H9 (cell line): ENCODE results near the gene KCNN3. TPM values are rescaled to one million over a fixed set of nuclear protein-coding genes. Genes with fewer than 3 reads are reported as not detected.

Experiments
- DNase-seq: peaks from one replicate; pipeline ENCODE4 v3.0.0-alpha.2; 2017
- H2AFZ ChIP-seq: one replicate; pipeline ENCODE4 v1.6.1; 2013; ENCODE audit warnings: mild to moderate bottlenecking, low read length, control low read depth, moderate library complexity
- H2AK5ac ChIP-seq: 2 replicates; pipeline ENCODE4 v1.6.1; 2013; ENCODE audit warnings: low read length, control low read depth, mixed read lengths; ENCODE audit not compliant: insufficient read length
- H2BK120ac ChIP-seq: one replicate; pipeline ENCODE4 v1.6.1; 2013; ENCODE audit warnings: low read depth, mild to moderate bottlenecking, low read length, control low read depth, inconsistent platforms; ENCODE audit not compliant: poor library complexity, severe bottlenecking
- H2BK12ac ChIP-seq: 2 replicates; pipeline ENCODE4 v1.6.1; 2013; ENCODE audit warnings: low read length, control low read depth, mixed read lengths, low read depth; ENCODE audit not compliant: insufficient read length
- H2BK15ac ChIP-seq: 2 replicates; pipeline ENCODE4 v1.6.1; 2013; ENCODE audit warnings: low read depth, low read length, control low read depth
- H2BK20ac ChIP-seq: one replicate; pipeline ENCODE4 v1.6.1; 2013; ENCODE audit warnings: low read depth, mild to moderate bottlenecking, low read length, control low read depth, inconsistent platforms; ENCODE audit not compliant: poor library complexity, severe bottlenecking
- H2BK5ac ChIP-seq: 2 replicates; pipeline ENCODE4 v1.6.1; 2013; ENCODE audit warnings: low read length, control low read depth, mixed read lengths; ENCODE audit not compliant: insufficient read length
- H3K14ac ChIP-seq: 2 replicates; pipeline ENCODE4 v1.6.1; 2013; ENCODE audit warnings: low read length, control low read depth; ENCODE audit not compliant: insufficient read depth
- H3K18ac ChIP-seq: 2 replicates; pipeline ENCODE4 v1.6.1; 2013; ENCODE audit warnings: low read depth, mild to moderate bottlenecking, mixed read lengths, low read length, control low read depth; ENCODE audit not compliant: insufficient read length
- H3K23ac ChIP-seq: 2 replicates; pipeline ENCODE4 v1.6.1; 2013; ENCODE audit warnings: low read length, control low read depth, mixed read lengths, low read depth; ENCODE audit not compliant: insufficient read length
- H3K23me2 ChIP-seq: 2 replicates; pipeline ENCODE4 v1.6.1; 2013; ENCODE audit warnings: low read depth, mild to moderate bottlenecking, mixed read lengths, low read length, control low read depth; ENCODE audit not compliant: insufficient read length, poor library complexity, severe bottlenecking
- H3K27ac ChIP-seq: 2 replicates; pipeline ENCODE4 v1.5.1; 2013; ENCODE audit warnings: low read length, control low read depth, mixed read lengths, low read depth; ENCODE audit not compliant: insufficient read length
- H3K27me3 ChIP-seq: 2 replicates; pipeline ENCODE4 v1.6.1; 2013; ENCODE audit warnings: low read length, control low read depth, inconsistent platforms; ENCODE audit not compliant: insufficient read depth
- H3K4ac ChIP-seq: 2 replicates; pipeline ENCODE4 v1.6.1; 2013; ENCODE audit warnings: low read depth, mild to moderate bottlenecking, control low read depth, inconsistent platforms, low read length, moderate library complexity
- H3K4me1 ChIP-seq: 2 replicates; pipeline ENCODE4 v1.6.1; 2013; ENCODE audit warnings: low read length, control low read depth, inconsistent platforms; ENCODE audit not compliant: insufficient read depth
- H3K4me2 ChIP-seq: 2 replicates; pipeline ENCODE4 v1.6.1; 2013; ENCODE audit warnings: low read length, control low read depth, mixed read lengths; ENCODE audit not compliant: insufficient read length, insufficient read depth
- H3K56ac ChIP-seq: 2 replicates; pipeline ENCODE4 v1.6.1; 2013; ENCODE audit warnings: low read depth, mild to moderate bottlenecking, mixed read lengths, low read length, control low read depth; ENCODE audit not compliant: insufficient read length
- H3K79me1 ChIP-seq: 2 replicates; pipeline ENCODE4 v1.6.1; 2013; ENCODE audit warnings: low read depth, mild to moderate bottlenecking, moderate library complexity, low read length, control low read depth, inconsistent platforms; ENCODE audit not compliant: insufficient read depth, poor library complexity, severe bottlenecking
- H3K79me2 ChIP-seq: 2 replicates; pipeline ENCODE4 v1.6.1; 2013; ENCODE audit warnings: low read length, control low read depth, inconsistent platforms; ENCODE audit not compliant: insufficient read depth
- H3K9ac ChIP-seq: 2 replicates; pipeline ENCODE4 v1.6.1; 2013; ENCODE audit warnings: low read length, control low read depth, mixed read lengths; ENCODE audit not compliant: insufficient read length; ENCODE audit errors: extremely low read depth
- H3K9me3 ChIP-seq: one replicate; pipeline ENCODE4 v1.6.1; 2013; ENCODE audit warnings: low read depth, low read length, inconsistent platforms; ENCODE audit not compliant: control insufficient read depth
- H3T11ph ChIP-seq: one replicate; pipeline ENCODE4 v1.6.1; 2013; ENCODE audit warnings: mild to moderate bottlenecking, low read length, control low read depth, inconsistent platforms
- H4K20me1 ChIP-seq: one replicate; pipeline ENCODE4 v1.6.1; 2013; ENCODE audit not compliant: control insufficient read depth, insufficient read length, insufficient read depth
- H4K5ac ChIP-seq: 2 replicates; pipeline ENCODE4 v1.6.1; 2013; ENCODE audit warnings: low read depth, mild to moderate bottlenecking, mixed read lengths, low read length, control low read depth; ENCODE audit not compliant: insufficient read length
- H4K8ac ChIP-seq: replicated peaks from 2 replicates; pipeline ENCODE4 v1.6.1; 2013; ENCODE audit warnings: low read length, control low read depth, mixed read lengths, low read depth; ENCODE audit not compliant: insufficient read length
- H4K91ac ChIP-seq: 2 replicates; pipeline ENCODE4 v1.6.1; 2013; ENCODE audit warnings: low read depth, mild to moderate bottlenecking, moderate library complexity, mixed read lengths, low read length, control low read depth; ENCODE audit not compliant: insufficient read length
- H3K27ac Mint-ChIP-seq, 3 experiments: 2 replicates in 2 of 3; 3 replicates in 1 of 3; pipeline ENCODE4 v1.8.0; 2020 to 2021; ENCODE audit warnings: mixed read lengths in 3 of 3, mild to moderate bottlenecking in 1 of 3, moderate library complexity in 1 of 3
- H3K27me3 Mint-ChIP-seq: 2 replicates; pipeline ENCODE4 v1.8.0; 2021; ENCODE audit warnings: low read depth, mild to moderate bottlenecking, moderate library complexity, mixed read lengths
- H3K36me3 Mint-ChIP-seq, 3 experiments: 2 replicates in 2 of 3; 3 replicates in 1 of 3; pipeline ENCODE4 v1.8.0; 2020 to 2021; ENCODE audit warnings: low read depth in 3 of 3, mixed read lengths in 3 of 3; ENCODE audit not compliant: insufficient read depth in 1 of 3
- H3K4me1 Mint-ChIP-seq, 2 experiments: 2 replicates each; pipeline ENCODE4 v1.8.0; 2020; ENCODE audit warnings: mixed read lengths in 2 of 2
- H3K4me3 Mint-ChIP-seq, 2 experiments: 2 replicates in 1 of 2; 3 replicates in 1 of 2; pipeline ENCODE4 v1.8.0; 2020 to 2021; ENCODE audit warnings: mild to moderate bottlenecking in 2 of 2, mixed read lengths in 2 of 2, moderate library complexity in 1 of 2
- H3K9me3 Mint-ChIP-seq, 2 experiments: 2 replicates in 1 of 2; 3 replicates in 1 of 2; pipeline ENCODE4 v1.8.0; 2020; ENCODE audit warnings: mild to moderate bottlenecking in 2 of 2, mixed read lengths in 2 of 2, moderate library complexity in 1 of 2
- WGBS: extraction: QIAGEN DNeasy Blood & Tissue Kit; methylation state at CpG from one replicate; pipeline ENCODE4 v1.1.7; 2013; ENCODE audit warnings: missing lambda C conversion rate, low lambda C conversion rate, mixed read lengths; ENCODE audit not compliant: insufficient read length; ENCODE audit errors: extremely low coverage; 5-methylcytosine and 5-hydroxymethylcytosine counted together
- total RNA-seq: library from RNA; stranded (reverse); gene quantifications from 2 replicates; pipeline ENCODE4 v1.2.1, GENCODE V29; 2021
- TF ChIP-seq, protein P1 (sequence below): fragments of 200-600 bp; sonication (generic); conservative IDR thresholded peaks from 3 replicates; pipeline ENCODE4 v1.8.0; 2021; ENCODE audit warnings: antibody characterized with exemption, mild to moderate bottlenecking

The KCNN3 gene
- total RNA-seq, 1 experiment from 2014 or later, result 0.83 TPM

DNA sequence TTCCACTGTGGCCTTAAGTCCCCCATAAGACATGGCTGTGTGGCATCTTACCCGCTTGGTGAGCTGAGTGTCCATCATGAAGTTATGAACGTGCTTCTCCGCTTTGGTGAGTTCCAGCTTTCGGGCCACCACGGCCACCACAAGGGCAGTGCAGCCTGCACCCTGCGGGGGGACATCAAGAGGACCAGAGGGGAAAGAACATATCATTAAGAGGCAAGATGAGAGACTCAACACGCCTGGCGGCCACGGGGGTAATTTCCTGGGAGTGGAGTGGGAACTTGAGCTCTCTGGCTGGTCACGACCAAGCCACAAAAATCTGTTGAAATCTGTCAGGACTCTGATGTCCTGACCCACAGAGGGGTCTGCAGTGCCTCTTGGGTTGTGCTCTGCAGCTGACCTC lies 144.2 kb downstream of the KCNN3 start:
- Histone ChIP-seq H3K4ac (no peak overlapping the region), H2AFZ (no peak overlapping the region), H3K18ac (no peak overlapping the region), H4K8ac (no peak overlapping the region), H3K56ac (no peak overlapping the region), H3K79me2 (no peaks in the 10 kb centered on the region), H3K14ac (no peak overlapping the region), H3K9me3 (no peaks in the 10 kb centered on the region), H2BK5ac (no peak overlapping the region), H3K23ac (no peak overlapping the region), H3K23me2 (no peaks in the 10 kb centered on the region), H2BK15ac (no peak overlapping the region), H4K91ac (no peak overlapping the region), H4K20me1 (no peaks in the 10 kb centered on the region), H3K4me2 (no peak overlapping the region), H3K79me1 (no peaks in the 10 kb centered on the region), H3K9ac (no peak overlapping the region), H3T11ph (no peak overlapping the region), H3K27me3 (no peaks in the 10 kb centered on the region), H3K4me1 (peaks cover 6% of the 10 kb centered on the region; the same call in 1 of the 2 replicates), H2BK20ac (no peak overlapping the region), H4K5ac (no peak overlapping the region), H2AK5ac (no peak overlapping the region), H2BK120ac (no peak overlapping the region), H2BK12ac (no peak overlapping the region), H3K27ac (no peak overlapping the region)
- Mint-ChIP-seq H3K36me3 (no peaks in the 10 kb centered on the region), H3K4me3 (no peak overlapping the region), H3K27me3 (peaks cover 3% of the 10 kb centered on the region), H3K27ac (peak overlapping the region in 1 of 3 experiments; percentile 84; a peak in 2 of 7 replicates), H3K9me3 (no peaks in the 10 kb centered on the region), H3K4me1 (peaks cover 36 to 37% of the 10 kb centered on the region in 2 experiments)
- TF ChIP-seq, protein P1, sequence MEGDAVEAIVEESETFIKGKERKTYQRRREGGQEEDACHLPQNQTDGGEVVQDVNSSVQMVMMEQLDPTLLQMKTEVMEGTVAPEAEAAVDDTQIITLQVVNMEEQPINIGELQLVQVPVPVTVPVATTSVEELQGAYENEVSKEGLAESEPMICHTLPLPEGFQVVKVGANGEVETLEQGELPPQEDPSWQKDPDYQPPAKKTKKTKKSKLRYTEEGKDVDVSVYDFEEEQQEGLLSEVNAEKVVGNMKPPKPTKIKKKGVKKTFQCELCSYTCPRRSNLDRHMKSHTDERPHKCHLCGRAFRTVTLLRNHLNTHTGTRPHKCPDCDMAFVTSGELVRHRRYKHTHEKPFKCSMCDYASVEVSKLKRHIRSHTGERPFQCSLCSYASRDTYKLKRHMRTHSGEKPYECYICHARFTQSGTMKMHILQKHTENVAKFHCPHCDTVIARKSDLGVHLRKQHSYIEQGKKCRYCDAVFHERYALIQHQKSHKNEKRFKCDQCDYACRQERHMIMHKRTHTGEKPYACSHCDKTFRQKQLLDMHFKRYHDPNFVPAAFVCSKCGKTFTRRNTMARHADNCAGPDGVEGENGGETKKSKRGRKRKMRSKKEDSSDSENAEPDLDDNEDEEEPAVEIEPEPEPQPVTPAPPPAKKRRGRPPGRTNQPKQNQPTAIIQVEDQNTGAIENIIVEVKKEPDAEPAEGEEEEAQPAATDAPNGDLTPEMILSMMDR, result no peak
- no CpG with 5 or more reads among the region's 10 CpGs for WGBS
- DNase-seq, result no peak
